ENCODE measurements around the gene SOHLH1. TPM values are rescaled to one million over a fixed set of nuclear protein-coding genes. Genes with fewer than 3 reads are reported as not detected.

The SOHLH1 gene
- total and polyA plus RNA-seq, 8 donors = not detected

GRCh38 chr9:135722365-135722764, 23.1 kb upstream of the SOHLH1 start:
- Histone ChIP-seq H3K9me3 (no peaks in the 10 kb centered on the region), H3K36me3 (no peaks in the 10 kb centered on the region), H3K27ac (no peak overlapping the region), H3K27me3 (peaks cover 0 to 97% (median 19%) of the 10 kb centered on the region in 3 donors), H3K4me1 (no peaks in the 10 kb centered on the region), H3K4me3 (no peak overlapping the region)
- no peak for TF ChIP-seq CTCF (IDR thresholded peaks at IDR 0.05)
- TF ChIP-seq EP300 (IDR thresholded peaks at IDR 0.05) = no peak
- no peak for TF ChIP-seq POLR2A (IDR thresholded peaks at IDR 0.05)
- no peak for TF ChIP-seq POLR2AphosphoS5 (IDR thresholded peaks at IDR 0.05)
- DNase-seq = no peak
- intact Hi-C loops (cut with DNase I; ENCODE audit: low total_unique reads) = no loop called here
- 72 to 85% (median 76%) methylated on average over 17 to 18 of the region's 18 CpGs for WGBS, 5 donors

DNA sequence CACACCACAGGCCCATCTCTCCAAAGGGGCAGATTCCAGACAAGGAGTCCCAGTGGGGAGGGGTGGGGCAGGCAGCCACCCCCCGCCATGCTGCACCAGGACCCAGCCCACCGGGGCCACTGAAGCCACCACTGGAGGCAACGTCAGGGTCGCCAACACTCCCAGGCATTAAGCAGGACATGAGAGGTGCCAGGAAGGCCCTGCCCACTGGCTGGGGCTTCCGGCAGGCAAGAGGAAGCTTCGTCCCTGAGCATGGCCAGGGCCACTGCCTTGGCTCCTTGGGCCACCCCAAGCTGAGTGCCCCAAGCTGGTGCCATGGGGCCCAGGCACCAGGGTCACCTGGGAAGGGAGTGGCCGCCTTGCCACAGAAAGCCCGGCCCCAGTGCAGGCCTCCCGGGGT, 20.2 kb upstream of the SOHLH1 start:
- intact Hi-C loops (cut with DNase I; ENCODE audit: low total_unique reads) = no loop called here
- no peak for DNase-seq
- TF ChIP-seq CTCF (IDR thresholded peaks at IDR 0.05) (no peak), POLR2AphosphoS5 (IDR thresholded peaks at IDR 0.05) (no peak), EP300 (IDR thresholded peaks at IDR 0.05) (no peak), POLR2A (IDR thresholded peaks at IDR 0.05) (no peak)
- H3K9me3 ChIP-seq = no peaks in the 10 kb centered on the region
- no peak overlapping the region for H3K4me3 ChIP-seq
- WGBS, 5 donors = 59 to 77% (median 73%) methylated on average over 6 to 9 of the region's 9 CpGs
- H3K4me1 ChIP-seq = peaks cover 0 to 6% (median 0%) of the 10 kb centered on the region in 4 donors
- H3K27me3 ChIP-seq = peaks cover 15 to 100% (median 38%) of the 10 kb centered on the region in 3 donors
- no peaks in the 10 kb centered on the region for H3K36me3 ChIP-seq
- H3K27ac ChIP-seq = no peak overlapping the region

- 55 to 91% (median 59%) methylated on average over 4 to 15 of the region's 15 CpGs for WGBS, 5 donors
- TF ChIP-seq POLR2A (IDR thresholded peaks at IDR 0.05) (no peak), EP300 (IDR thresholded peaks at IDR 0.05) (no peak)
- Histone ChIP-seq H3K4me1 (peaks cover 0 to 7% (median 0%) of the 10 kb centered on the region in 4 donors), H3K4me3 (no peak overlapping the region), H3K27ac (no peak overlapping the region), H3K9me3 (no peaks in the 10 kb centered on the region), H3K36me3 (no peaks in the 10 kb centered on the region), H3K27me3 (peaks cover 15 to 99% (median 43%) of the 10 kb centered on the region in 3 donors)
- intact Hi-C loops (cut with DNase I; ENCODE audit: low total_unique reads) = no loop called here
- DNase-seq = no peak
These were observed 19.3 kb upstream of the SOHLH1 start for GRCh38 chr9:135718616-135719015.

- H3K4me1 ChIP-seq = peaks cover 0 to 7% (median 0%) of the 10 kb centered on the region in 4 donors
- no peak overlapping the region for H3K27ac ChIP-seq
- no peak for TF ChIP-seq POLR2AphosphoS5 (IDR thresholded peaks at IDR 0.05)
- TF ChIP-seq CTCF (IDR thresholded peaks at IDR 0.05) = no peak
- TF ChIP-seq POLR2A (IDR thresholded peaks at IDR 0.05) = no peak
- no peak for TF ChIP-seq EP300 (IDR thresholded peaks at IDR 0.05)
- 76 to 85% (median 80%) methylated on average over 8 to 13 of the region's 13 CpGs for WGBS, 5 donors
- no peak overlapping the region for H3K4me3 ChIP-seq
- H3K27me3 ChIP-seq = peaks cover 15 to 99% (median 52%) of the 10 kb centered on the region in 3 donors
- no peaks in the 10 kb centered on the region for H3K9me3 ChIP-seq
- no peaks in the 10 kb centered on the region for H3K36me3 ChIP-seq
- intact Hi-C loops (cut with DNase I; ENCODE audit: low total_unique reads) = no loop called here
- DNase-seq = no peak
These were observed 18.1 kb upstream of the SOHLH1 start for GRCh38 chr9:135717410-135717809.

GRCh38 chr9:135716045-135716444, 16.8 kb upstream of the SOHLH1 start:
- H3K36me3 ChIP-seq = no peaks in the 10 kb centered on the region

More at GRCh38 chr9:135716045-135716444, 16.8 kb upstream of the SOHLH1 start:
- 76 to 87% (median 83%) methylated on average over 11 of the region's 11 CpGs for WGBS, 5 donors
- no peaks in the 10 kb centered on the region for H3K9me3 ChIP-seq
- no peak overlapping the region for H3K4me3 ChIP-seq
- peaks cover 15 to 99% (median 52%) of the 10 kb centered on the region in 3 donors for H3K27me3 ChIP-seq
- intact Hi-C loops (cut with DNase I; ENCODE audit: low total_unique reads) = no loop called here
- TF ChIP-seq CTCF (IDR thresholded peaks at IDR 0.05) (no peak), POLR2A (IDR thresholded peaks at IDR 0.05) (no peak), POLR2AphosphoS5 (IDR thresholded peaks at IDR 0.05) (no peak)
- no peak for DNase-seq
- H3K4me1 ChIP-seq = peaks cover 0 to 7% (median 0%) of the 10 kb centered on the region in 4 donors
- H3K27ac ChIP-seq = no peak overlapping the region
